ENCODE results near the gene ELOB.

Gene ELOB

GRCh38 chr16:2783581-2784357 is 6.7 kb upstream of the ELOB start:
- no peak overlapping the region for H3K4me3 ChIP-seq (ENCODE audit: low read depth, low read length)
- DNase-seq (ENCODE audit: low read depth), result no peak
- no peak for TF ChIP-seq CTCF (IDR thresholded peaks at IDR 0.05; ENCODE audit: control insufficient read depth, extremely low read depth, insufficient read depth)

DNA sequence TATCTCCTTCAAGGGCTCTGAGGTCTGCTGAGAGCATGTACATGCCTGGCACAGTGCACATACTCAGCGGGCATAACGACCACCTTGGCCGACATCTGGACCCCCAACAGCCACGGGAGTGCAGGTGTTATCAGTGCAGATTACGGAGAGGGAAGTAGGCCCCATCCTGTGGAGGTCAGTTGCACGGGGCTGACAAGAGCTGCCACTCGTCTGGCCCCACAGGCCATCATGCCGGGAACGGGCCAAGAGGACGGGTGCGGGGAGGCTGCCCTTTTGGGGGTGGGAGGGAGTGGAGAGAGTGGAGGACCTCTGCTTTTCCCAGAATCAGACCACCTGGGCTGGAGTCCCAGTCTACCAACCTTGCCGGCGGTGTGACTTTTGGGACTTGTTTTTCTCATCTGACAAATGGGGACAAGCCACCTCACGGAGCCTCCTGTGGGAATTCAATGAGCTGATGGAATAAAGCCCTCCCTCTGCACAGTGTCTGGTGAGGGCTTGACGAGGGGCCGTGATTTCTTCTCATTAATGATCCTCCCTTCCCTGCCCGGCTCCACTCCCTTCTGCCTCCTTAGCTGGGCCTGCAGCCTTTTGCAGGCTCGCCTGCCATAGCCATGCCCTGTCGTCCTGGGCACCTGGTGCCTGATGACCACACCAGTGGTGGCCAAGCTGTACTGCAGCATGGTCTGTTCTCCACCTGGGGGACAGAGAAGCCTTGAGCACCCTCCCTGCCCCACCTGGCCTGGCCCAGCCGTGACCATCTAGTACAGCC is 5.7 kb upstream of the ELOB start:
- TF ChIP-seq CTCF (IDR thresholded peaks at IDR 0.05; ENCODE audit: control insufficient read depth, extremely low read depth, insufficient read depth), result no peak
- H3K4me3 ChIP-seq (ENCODE audit: low read depth, low read length), result no peak overlapping the region
- no peak for DNase-seq (ENCODE audit: low read depth)

- no peak overlapping the region for H3K4me3 ChIP-seq (ENCODE audit: low read depth, low read length)
- DNase-seq (ENCODE audit: low read depth), result no peak
- TF ChIP-seq CTCF (IDR thresholded peaks at IDR 0.05; ENCODE audit: control insufficient read depth, extremely low read depth, insufficient read depth), result no peak
Observed at GRCh38 chr16:2779978-2780898, 3.2 kb upstream of the ELOB start.

DNA sequence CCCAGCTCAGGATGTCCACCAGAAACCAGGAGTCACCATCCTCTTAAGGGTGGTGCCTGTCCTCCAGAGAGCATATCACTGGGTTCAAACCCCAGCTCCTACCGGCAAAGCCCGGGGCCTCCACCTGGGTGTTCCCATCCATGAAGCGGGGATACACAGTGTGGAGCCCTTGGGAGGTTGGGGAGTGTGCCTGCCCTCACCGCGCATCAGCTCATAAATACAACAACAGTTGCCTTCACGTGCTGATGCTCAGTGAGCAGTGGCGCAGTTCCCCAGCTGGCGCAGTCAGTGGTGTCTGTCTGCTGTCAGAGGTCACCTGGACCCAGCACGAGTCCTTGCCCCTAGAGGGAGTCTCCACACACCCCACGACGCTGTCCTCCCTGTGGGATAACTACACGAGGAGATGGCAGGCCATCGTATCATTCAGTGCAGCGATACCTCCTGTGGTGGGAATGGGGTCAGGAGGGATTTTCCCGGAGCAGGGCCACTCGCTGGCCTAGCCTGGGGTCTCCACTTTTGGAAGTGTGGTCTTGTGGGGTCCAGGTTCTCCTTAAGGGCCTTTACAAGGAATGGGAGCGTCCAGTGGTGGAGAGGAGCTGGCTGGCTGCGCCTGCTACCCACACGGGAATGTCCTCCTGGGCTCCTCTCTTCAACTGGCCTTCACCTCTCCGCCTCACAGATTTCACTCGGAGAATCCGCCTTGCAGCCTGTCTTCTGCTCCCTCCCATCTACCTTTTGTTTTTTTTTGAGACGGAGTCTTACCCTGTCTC is 2.3 kb upstream of the ELOB start:
- DNase-seq (ENCODE audit: low read depth), result no peak
- H3K4me3 ChIP-seq (ENCODE audit: low read depth, low read length), result no peak overlapping the region
- TF ChIP-seq CTCF (IDR thresholded peaks at IDR 0.05; ENCODE audit: control insufficient read depth, extremely low read depth, insufficient read depth), result no peak

GRCh38 chr16:2778630-2778958 is 1.5 kb upstream of the ELOB start:
- TF ChIP-seq CTCF (IDR thresholded peaks at IDR 0.05; ENCODE audit: control insufficient read depth, extremely low read depth, insufficient read depth), result no peak
- no peak for DNase-seq (ENCODE audit: low read depth)
- H3K4me3 ChIP-seq (ENCODE audit: low read depth, low read length), result peak overlapping the region; percentile 91

Data from LNCaP clone FGC (cell line).